ENCODE data around the gene TMPRSS6.

The TMPRSS6 gene

DNA sequence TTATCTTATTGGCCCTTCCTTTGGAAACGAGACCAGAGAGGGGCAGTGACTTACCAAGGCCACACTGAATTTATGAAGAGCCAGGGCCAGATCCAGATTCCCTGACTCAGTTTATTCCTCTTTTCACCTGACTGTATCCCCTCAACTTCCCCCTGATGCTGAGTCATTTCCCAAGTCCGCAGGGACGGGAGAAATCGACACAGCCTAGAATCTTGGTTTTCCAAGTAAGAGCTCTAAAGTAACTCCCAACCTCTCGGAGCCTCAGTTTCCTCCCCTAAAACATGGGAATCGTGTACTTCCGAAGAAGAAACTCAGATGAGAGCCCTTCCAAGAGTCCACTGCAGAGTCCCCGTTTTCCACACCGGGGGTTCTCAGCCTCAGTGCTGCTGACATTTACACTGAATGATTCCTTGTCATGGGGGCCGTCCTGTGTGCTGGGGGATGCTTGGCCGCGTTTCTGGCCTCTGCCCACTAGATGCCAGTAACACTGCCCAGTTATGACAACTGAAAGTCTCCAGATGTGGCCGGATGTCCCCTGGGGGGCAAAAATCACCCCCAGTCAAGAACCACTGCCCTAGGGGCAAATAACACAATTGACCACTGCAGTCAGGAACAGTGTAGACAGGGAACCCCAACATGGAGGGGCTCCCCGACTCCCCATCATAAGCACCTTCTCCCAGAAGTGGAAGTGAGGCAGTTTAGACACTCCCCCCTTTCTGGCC is 78.8 kb downstream of the TMPRSS6 start:
- DNase-seq (ENCODE audit: low read depth), result no peak
- no peak overlapping the region for H3K4me3 ChIP-seq (ENCODE audit: low read depth, low read length)
- TF ChIP-seq, protein P1, sequence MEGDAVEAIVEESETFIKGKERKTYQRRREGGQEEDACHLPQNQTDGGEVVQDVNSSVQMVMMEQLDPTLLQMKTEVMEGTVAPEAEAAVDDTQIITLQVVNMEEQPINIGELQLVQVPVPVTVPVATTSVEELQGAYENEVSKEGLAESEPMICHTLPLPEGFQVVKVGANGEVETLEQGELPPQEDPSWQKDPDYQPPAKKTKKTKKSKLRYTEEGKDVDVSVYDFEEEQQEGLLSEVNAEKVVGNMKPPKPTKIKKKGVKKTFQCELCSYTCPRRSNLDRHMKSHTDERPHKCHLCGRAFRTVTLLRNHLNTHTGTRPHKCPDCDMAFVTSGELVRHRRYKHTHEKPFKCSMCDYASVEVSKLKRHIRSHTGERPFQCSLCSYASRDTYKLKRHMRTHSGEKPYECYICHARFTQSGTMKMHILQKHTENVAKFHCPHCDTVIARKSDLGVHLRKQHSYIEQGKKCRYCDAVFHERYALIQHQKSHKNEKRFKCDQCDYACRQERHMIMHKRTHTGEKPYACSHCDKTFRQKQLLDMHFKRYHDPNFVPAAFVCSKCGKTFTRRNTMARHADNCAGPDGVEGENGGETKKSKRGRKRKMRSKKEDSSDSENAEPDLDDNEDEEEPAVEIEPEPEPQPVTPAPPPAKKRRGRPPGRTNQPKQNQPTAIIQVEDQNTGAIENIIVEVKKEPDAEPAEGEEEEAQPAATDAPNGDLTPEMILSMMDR (IDR thresholded peaks at IDR 0.05; ENCODE audit: low read depth, low read length, missing control alignments), result no peak

DNA sequence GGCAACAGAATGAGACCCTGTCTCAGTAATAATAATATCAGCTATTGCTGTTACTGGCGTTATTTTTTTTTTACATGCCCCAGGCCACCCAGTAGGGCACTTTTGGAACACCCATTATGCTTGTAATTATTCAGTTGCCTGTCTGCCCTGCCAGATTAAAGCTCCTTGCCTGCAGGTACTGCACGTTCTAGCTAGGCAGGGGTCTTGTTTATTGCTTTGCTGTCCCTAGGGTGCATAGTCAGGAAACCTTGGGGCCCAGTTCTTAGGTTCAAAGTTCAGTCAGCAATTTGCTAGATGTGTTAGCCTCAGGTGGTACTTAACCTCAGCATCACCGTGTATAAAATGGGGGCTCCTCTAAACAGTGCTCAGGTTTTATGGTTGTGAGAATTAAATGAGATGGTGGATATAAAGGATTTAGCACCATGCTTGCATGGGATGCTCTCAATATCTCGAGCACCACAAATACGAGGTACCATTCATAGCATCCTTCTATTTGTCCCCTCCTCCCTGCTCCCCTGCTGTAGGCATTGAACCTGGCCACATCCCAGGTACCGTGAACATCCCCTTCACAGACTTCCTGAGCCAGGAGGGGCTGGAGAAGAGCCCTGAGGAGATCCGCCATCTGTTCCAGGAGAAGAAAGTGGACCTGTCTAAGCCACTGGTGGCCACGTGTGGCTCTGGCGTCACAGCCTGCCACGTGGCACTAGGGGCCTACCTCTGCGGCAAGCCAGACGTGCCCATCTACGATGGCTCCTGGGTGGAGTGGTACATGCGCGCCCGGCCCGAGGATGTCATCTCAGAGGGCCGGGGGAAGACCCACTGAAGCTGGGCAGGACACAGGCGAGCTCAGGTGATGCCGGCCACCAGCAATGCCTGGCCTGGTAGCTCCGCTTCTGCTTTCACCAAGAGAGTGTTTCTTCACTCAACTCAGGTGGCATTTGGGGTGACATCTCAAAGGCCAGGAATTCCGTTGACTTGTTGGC is 80.5 kb downstream of the TMPRSS6 start:
- H3K4me3 ChIP-seq (ENCODE audit: low read depth, low read length), result no peak overlapping the region
- TF ChIP-seq, protein P1 (IDR thresholded peaks at IDR 0.05; ENCODE audit: low read depth, low read length, missing control alignments), result no peak
- DNase-seq (ENCODE audit: low read depth), result no peak

DNA sequence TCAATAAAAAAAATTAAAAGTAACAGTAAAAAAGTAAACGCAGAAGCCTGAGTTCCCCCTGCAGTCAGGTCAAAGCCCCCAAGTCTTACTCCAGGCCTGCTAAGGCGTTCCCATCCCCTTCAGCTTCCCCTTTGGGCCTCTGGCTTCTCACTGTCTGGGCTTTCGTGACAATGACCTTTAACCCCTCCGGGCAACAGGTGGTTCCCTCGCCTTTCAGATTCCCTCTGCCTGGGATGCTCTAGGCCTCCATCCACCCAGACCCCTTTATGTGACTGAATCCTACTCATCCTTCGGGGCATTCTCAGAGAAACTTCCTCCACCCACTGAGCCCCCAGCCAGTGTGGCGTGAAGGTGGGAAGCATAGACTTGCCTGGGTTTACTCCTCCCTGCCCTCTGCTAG is 82.0 kb downstream of the TMPRSS6 start:
- DNase-seq (ENCODE audit: low read depth), result no peak
- H3K4me3 ChIP-seq (ENCODE audit: low read depth, low read length), result no peak overlapping the region
- TF ChIP-seq, protein P1 (IDR thresholded peaks at IDR 0.05; ENCODE audit: low read depth, low read length, missing control alignments), result no peak

DNA sequence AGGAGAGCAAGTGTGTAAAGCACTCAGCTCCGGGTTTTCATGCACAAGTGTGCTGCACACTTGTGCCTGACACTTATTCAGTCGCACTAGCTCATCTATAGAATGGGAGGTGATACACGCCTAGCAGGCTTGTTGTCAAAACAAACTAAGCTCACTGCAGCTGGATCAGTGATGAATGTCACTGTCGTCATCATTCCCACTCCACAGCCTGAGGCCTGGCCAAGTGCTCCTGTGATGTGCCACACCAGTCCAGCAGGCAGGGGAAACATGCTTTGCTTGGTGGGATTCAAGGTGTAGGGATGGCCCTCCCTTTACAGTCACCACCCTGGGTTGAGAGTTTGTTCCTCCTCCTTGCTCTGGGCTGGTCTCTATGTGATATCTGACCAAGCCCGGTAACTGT is 83.2 kb downstream of the TMPRSS6 start:
- no peak for DNase-seq (ENCODE audit: low read depth)
- H3K4me3 ChIP-seq (ENCODE audit: low read depth, low read length), result no peak overlapping the region
- TF ChIP-seq, protein P1 (IDR thresholded peaks at IDR 0.05; ENCODE audit: low read depth, low read length, missing control alignments), result no peak

DNA sequence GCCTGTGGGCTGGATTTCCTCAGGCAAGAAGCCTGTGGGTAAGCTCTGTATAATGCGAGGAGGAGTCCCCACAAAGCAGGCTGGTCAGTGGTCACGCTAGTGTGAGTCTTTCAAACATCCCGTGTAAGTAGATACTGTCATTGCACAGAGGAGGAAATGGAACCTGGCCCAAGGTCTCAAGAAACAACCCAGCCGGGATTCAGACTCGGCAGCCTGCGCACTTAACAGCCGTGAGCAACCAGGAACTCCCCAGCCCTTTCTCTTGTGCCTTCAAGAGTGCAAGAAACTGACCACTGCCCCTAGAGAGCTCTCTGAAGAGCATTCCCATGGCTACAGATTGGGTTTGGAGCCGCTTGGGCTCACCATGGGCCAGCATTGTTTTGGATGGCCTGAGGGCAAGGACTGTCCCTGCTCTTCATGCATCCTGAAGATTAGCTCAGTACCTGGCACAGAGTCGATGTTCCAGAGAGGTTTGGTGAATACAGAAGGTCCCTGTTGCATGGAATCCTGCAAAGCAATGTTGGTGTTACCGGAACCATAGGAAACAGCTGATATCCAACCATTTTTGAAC is 83.9 kb downstream of the TMPRSS6 start:
- no peak overlapping the region for H3K4me3 ChIP-seq (ENCODE audit: low read depth, low read length)
- TF ChIP-seq, protein P1 (IDR thresholded peaks at IDR 0.05; ENCODE audit: low read depth, low read length, missing control alignments), result no peak
- no peak for DNase-seq (ENCODE audit: low read depth)

DNA sequence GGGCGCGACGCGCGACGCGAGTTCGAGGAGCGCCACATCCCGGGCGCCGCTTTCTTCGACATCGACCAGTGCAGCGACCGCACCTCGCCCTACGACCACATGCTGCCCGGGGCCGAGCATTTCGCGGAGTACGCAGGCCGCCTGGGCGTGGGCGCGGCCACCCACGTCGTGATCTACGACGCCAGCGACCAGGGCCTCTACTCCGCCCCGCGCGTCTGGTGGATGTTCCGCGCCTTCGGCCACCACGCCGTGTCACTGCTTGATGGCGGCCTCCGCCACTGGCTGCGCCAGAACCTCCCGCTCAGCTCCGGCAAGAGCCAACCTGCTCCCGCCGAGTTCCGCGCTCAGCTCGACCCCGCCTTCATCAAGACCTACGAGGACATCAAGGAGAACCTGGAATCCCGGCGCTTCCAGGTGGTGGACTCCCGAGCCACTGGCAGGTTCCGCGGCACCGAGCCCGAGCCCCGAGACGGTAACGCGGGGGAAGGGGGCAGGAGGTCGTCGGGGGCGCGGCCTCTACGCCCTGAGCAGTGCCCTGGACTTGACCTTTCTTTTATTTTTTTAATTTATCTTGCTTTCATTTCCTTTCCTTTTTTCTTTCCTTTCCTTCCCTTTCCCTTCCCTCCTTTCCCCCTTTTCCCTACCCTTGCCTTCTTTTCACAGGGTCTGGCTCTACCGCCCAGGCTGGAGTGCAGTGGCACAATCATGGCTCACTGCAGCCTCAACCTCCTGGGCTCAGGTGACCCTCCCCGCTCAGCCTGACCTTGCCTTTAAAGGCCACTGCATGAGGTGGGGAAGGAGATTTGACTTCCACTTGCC is 85.0 kb downstream of the TMPRSS6 start:
- TF ChIP-seq, protein P1 (IDR thresholded peaks at IDR 0.05; ENCODE audit: low read depth, low read length, missing control alignments), result no peak
- DNase-seq (ENCODE audit: low read depth), result no peak
- H3K4me3 ChIP-seq (ENCODE audit: low read depth, low read length), result no peak overlapping the region
